Endodermal cell (in vitro differentiated cells): ENCODE data around the gene UGT1A3. TPM values are rescaled to one million over a fixed set of nuclear protein-coding genes. Genes with fewer than 3 reads are reported as not detected.

Source experiments
- DNase-seq: peaks from one replicate; pipeline ENCODE4 v3.0.0-alpha.2; 2017
- H3K27ac ChIP-seq: 2 replicates; pipeline ENCODE4 v1.5.1; 2013; ENCODE audit warnings: mild to moderate bottlenecking, low read depth, low read length, moderate library complexity
- H3K27me3 ChIP-seq: 2 replicates; pipeline ENCODE4 v1.6.1; 2013; ENCODE audit warnings: mild to moderate bottlenecking, low read length, moderate library complexity; ENCODE audit not compliant: insufficient read depth, control insufficient read depth, poor library complexity, severe bottlenecking
- H3K36me3 ChIP-seq: 2 replicates; pipeline ENCODE4 v1.7.0; 2013; ENCODE audit warnings: mild to moderate bottlenecking, low read length, moderate library complexity; ENCODE audit not compliant: control insufficient read depth, insufficient read depth
- H3K4me1 ChIP-seq: one replicate; pipeline ENCODE4 v1.7.0; 2013; ENCODE audit warnings: low read length; ENCODE audit not compliant: control insufficient read depth, insufficient read depth
- H3K4me3 ChIP-seq: 2 replicates; pipeline ENCODE4 v1.5.1; 2013; ENCODE audit warnings: mild to moderate bottlenecking, low read length, moderate library complexity
- H3K9ac ChIP-seq: 2 replicates; pipeline ENCODE4 v1.6.1; 2013; ENCODE audit warnings: mild to moderate bottlenecking, low read length, moderate library complexity; ENCODE audit not compliant: poor library complexity, severe bottlenecking; ENCODE audit errors: extremely low read depth
- H3K9me3 ChIP-seq: 2 replicates; pipeline ENCODE4 v1.6.1; 2013; ENCODE audit warnings: mild to moderate bottlenecking, low read length, moderate library complexity; ENCODE audit not compliant: control insufficient read depth
- H3K27ac Mint-ChIP-seq: 2 replicates; pipeline ENCODE4 v1.8.0; 2020; ENCODE audit warnings: mixed read lengths
- H3K27me3 Mint-ChIP-seq: 2 replicates; pipeline ENCODE4 v1.8.0; 2021; ENCODE audit warnings: mild to moderate bottlenecking, mixed read lengths; ENCODE audit not compliant: insufficient read depth
- H3K36me3 Mint-ChIP-seq: 2 replicates; pipeline ENCODE4 v1.8.0; 2020; ENCODE audit warnings: low read depth, mixed read lengths
- H3K4me1 Mint-ChIP-seq: 2 replicates; pipeline ENCODE4 v1.8.0; 2020; ENCODE audit warnings: mixed read lengths
- H3K4me3 Mint-ChIP-seq: 2 replicates; pipeline ENCODE4 v1.8.0; 2020; ENCODE audit warnings: mild to moderate bottlenecking, moderate library complexity, mixed read lengths
- H3K9me3 Mint-ChIP-seq: 2 replicates; pipeline ENCODE4 v1.8.0; 2020; ENCODE audit warnings: mild to moderate bottlenecking, mixed read lengths
- CTCF ChIP-seq: fragments of 200-600 bp; sonication (generic); conservative IDR thresholded peaks from 2 replicates; pipeline ENCODE4 v1.5.0; 2021; ENCODE audit warnings: antibody characterized with exemption, mild to moderate bottlenecking
- WGBS, 2 experiments: methylation state at CpG; one replicate each; pipeline versions ENCODE4 v1.1.5 to v1.1.7; 2013; ENCODE audit warnings: missing lambda C conversion rate in 2 of 2, mixed read lengths in 1 of 2; ENCODE audit not compliant: insufficient coverage in 1 of 2, insufficient read length in 1 of 2; 5-methylcytosine and 5-hydroxymethylcytosine counted together
- total RNA-seq, 2 donors: library from RNA; stranded (reverse); fragmentation: NEBNext Ultra II Directional in 1 of 2; extraction: Animal tissue kit (Norgen Biotek cat#: 25700) in 1 of 2; gene quantifications; 2 replicates in 1 of 2; 3 replicates in 1 of 2; pipeline ENCODE4 v1.2.1, GENCODE V29; 2021

The UGT1A3 gene
- total RNA-seq, 2 donors from 2014 or later: not detected

GRCh38 chr2:233690444-233690843 is 38.4 kb upstream of the UGT1A3 start:
- Histone ChIP-seq H3K27me3 (no peaks in the 10 kb centered on the region), H3K9ac (no peak overlapping the region), H3K27ac (no peak overlapping the region), H3K36me3 (no peaks in the 10 kb centered on the region), H3K9me3 (no peaks in the 10 kb centered on the region), H3K4me1 (no peaks in the 10 kb centered on the region), H3K4me3 (no peak overlapping the region)
- 80 to 94% methylated on average over 1 to 4 of the region's 4 CpGs for WGBS, 2 experiments
- Mint-ChIP-seq H3K4me1 (peaks cover 18% of the 10 kb centered on the region), H3K36me3 (no peaks in the 10 kb centered on the region), H3K4me3 (no peak overlapping the region), H3K27ac (no peak overlapping the region), H3K9me3 (no peaks in the 10 kb centered on the region), H3K27me3 (no peaks in the 10 kb centered on the region)
- TF ChIP-seq CTCF: no peak
- no peak for DNase-seq

- H3K4me3 ChIP-seq: no peak overlapping the region
- H3K27me3 Mint-ChIP-seq: no peaks in the 10 kb centered on the region
- no peaks in the 10 kb centered on the region for H3K27me3 ChIP-seq
- no peaks in the 10 kb centered on the region for H3K9me3 Mint-ChIP-seq
- H3K9me3 ChIP-seq: no peaks in the 10 kb centered on the region
- no peaks in the 10 kb centered on the region for H3K36me3 Mint-ChIP-seq
- TF ChIP-seq CTCF: no peak
- WGBS, 2 experiments: 84 to 86% methylated on average over 6 to 11 of the region's 11 CpGs
- no peak overlapping the region for H3K4me3 Mint-ChIP-seq
- no peak overlapping the region for H3K9ac ChIP-seq
- H3K36me3 ChIP-seq: no peaks in the 10 kb centered on the region
- no peak overlapping the region for H3K27ac ChIP-seq
- DNase-seq: no peak
- H3K4me1 Mint-ChIP-seq: peaks cover 18% of the 10 kb centered on the region
- H3K27ac Mint-ChIP-seq: no peak overlapping the region
- no peaks in the 10 kb centered on the region for H3K4me1 ChIP-seq
Measured at GRCh38 chr2:233691443-233692433, 37.1 kb upstream of the UGT1A3 start.

- H3K4me3 ChIP-seq: no peak within 1 kb of the TSS
- no peak for TF ChIP-seq CTCF
- Mint-ChIP-seq H3K27me3 (no peaks in the 10 kb centered on the region), H3K36me3 (no peaks in the 10 kb centered on the region), H3K27ac (no peak within 1 kb of the TSS), H3K4me3 (no peak within 1 kb of the TSS), H3K4me1 (peaks cover 18% of the 10 kb centered on the region), H3K9me3 (no peaks in the 10 kb centered on the region)
- H3K9me3 ChIP-seq: no peaks in the 10 kb centered on the region
- no peaks in the 10 kb centered on the region for H3K27me3 ChIP-seq
- no peak within 1 kb of the TSS for H3K9ac ChIP-seq
- no peaks in the 10 kb centered on the region for H3K4me1 ChIP-seq
- no peaks in the 10 kb centered on the region for H3K36me3 ChIP-seq
- WGBS, 2 experiments: 95% methylated on average over 4 of the region's 4 CpGs
- H3K27ac ChIP-seq: no peak within 1 kb of the TSS
- DNase-seq: no peak
Measured at GRCh38 chr2:233692648-233693047, 36.2 kb upstream of the UGT1A3 start, which contains the start of gene UGT1A6. TSS of gene UGT1A6 (plus strand) at chr2:233692890. CDS start at chr2:233693005, 115 bp downstream.
